GM18498 (cell line): ENCODE data around the gene MUC5AC.

Source experiments
- ATAC-seq: cut with Tn5 transposase; IDR thresholded peaks from one replicate; pipeline ENCODE4 v1.9.1; 2021; ENCODE audit warnings: mild to moderate bottlenecking, moderate library complexity; ENCODE audit not compliant: unreplicated experiment

The MUC5AC gene

GRCh38 chr11:1224111-1224490 lies 66.3 kb downstream of the MUC5AC start:
- no peak for ATAC-seq

GRCh38 chr11:1224491-1225385 lies 67.0 kb downstream of the MUC5AC start:
- no peak for ATAC-seq

- ATAC-seq, result no peak
Observed at GRCh38 chr11:1225386-1226225, 67.9 kb downstream of the MUC5AC start.

GRCh38 chr11:1226226-1226985 lies 68.7 kb downstream of the MUC5AC start:
- ATAC-seq, result no peak

GRCh38 chr11:1226986-1227550 lies 69.3 kb downstream of the MUC5AC start:
- ATAC-seq, result no peak

- no peak for ATAC-seq
Observed at GRCh38 chr11:1227551-1228100, 69.9 kb downstream of the MUC5AC start.

- no peak for ATAC-seq
Observed at GRCh38 chr11:1228101-1228821, 70.5 kb downstream of the MUC5AC start.

- ATAC-seq, result no peak
Observed at GRCh38 chr11:1228921-1229451, 71.2 kb downstream of the MUC5AC start.

- ATAC-seq, result no peak
Observed at GRCh38 chr11:1229471-1230120, 71.8 kb downstream of the MUC5AC start.

- no peak for ATAC-seq
Observed at GRCh38 chr11:1230121-1230455, 72.3 kb downstream of the MUC5AC start.

GRCh38 chr11:1230456-1231395 lies 73.0 kb downstream of the MUC5AC start:
- no peak for ATAC-seq

- no peak for ATAC-seq
Observed at GRCh38 chr11:1231396-1232020, 73.8 kb downstream of the MUC5AC start.

GRCh38 chr11:1232021-1232882 lies 74.5 kb downstream of the MUC5AC start:
- no peak for ATAC-seq

GRCh38 chr11:1232883-1233321 lies 75.1 kb downstream of the MUC5AC start:
- no peak for ATAC-seq

GRCh38 chr11:1233351-1234053 lies 75.7 kb downstream of the MUC5AC start:
- ATAC-seq, result no peak
